OCI-LY7 (cell line): Measurements from ENCODE around the gene DTNA. TPM values are rescaled to one million over a fixed set of nuclear protein-coding genes. Genes with fewer than 3 reads are reported as not detected.
"Not testable (repeated sequence)": the region's sequence is repeated elsewhere in the genome, so short reads cannot be mapped to it uniquely, and the experiment has no call there.

Experiments
- BruUV-seq: library from RNA; stranded (reverse); fragments of 400-500 nt; replicated peaks from 2 replicates; lab custom pipeline; 2021; lab: Mats Ljungman, UMichigan
- CTCF ChIA-PET: fragments of 300-600 bp; sonication (Branson Sonifier 250); formaldehyde crosslinking; loops from one replicate; lab custom pipeline; 2022; ENCODE audit warnings: antibody characterized with exemption; ENCODE audit not compliant: unreplicated experiment; lab: Charles Lee
- POLR2A ChIA-PET: fragments of 300-600 bp; sonication (Branson Sonifier 250); formaldehyde crosslinking; loops from one replicate; lab custom pipeline; 2022; ENCODE audit warnings: antibody characterized with exemption; lab: Charles Lee
- DNase-seq: peaks from one replicate; pipeline ENCODE4 v3.0.0-alpha.2; 2015; ENCODE audit warnings: low spot score
- H2AFZ ChIP-seq: fragments of 200-600 bp; sonication (generic), shearing (Covaris generic); 2 replicates; pipeline ENCODE4 v1.6.1; 2014; ENCODE audit warnings: mild to moderate bottlenecking, antibody characterized with exemption, low read length, moderate library complexity
- H3K27ac ChIP-seq: fragments of 200-600 bp; sonication (generic); 2 replicates; pipeline ENCODE4 v1.5.1; 2014; ENCODE audit warnings: mixed run types, low read depth, mild to moderate bottlenecking, moderate library complexity, low read length, inconsistent platforms; ENCODE audit not compliant: poor library complexity, severe bottlenecking
- H3K36me3 ChIP-seq: fragments of 200-600 bp; sonication (generic); 2 replicates; pipeline ENCODE4 v1.6.1; 2014; ENCODE audit warnings: mild to moderate bottlenecking, antibody characterized with exemption, low read length, moderate library complexity, mixed read lengths; ENCODE audit not compliant: insufficient read depth
- H3K4me1 ChIP-seq: fragments of 200-600 bp; sonication (generic); 2 replicates; pipeline ENCODE4 v1.5.1; 2014; ENCODE audit warnings: mild to moderate bottlenecking, low read length; ENCODE audit not compliant: insufficient read depth, poor library complexity, severe bottlenecking
- H3K4me2 ChIP-seq: fragments of 200-600 bp; sonication (generic); 2 replicates; pipeline ENCODE4 v1.6.1; 2014; ENCODE audit warnings: mild to moderate bottlenecking, low read length
- H3K4me3 ChIP-seq: fragments of 200-600 bp; sonication (generic); 2 replicates; pipeline ENCODE4 v1.5.1; 2014; ENCODE audit warnings: mild to moderate bottlenecking, low read depth, low read length; ENCODE audit not compliant: poor library complexity, severe bottlenecking
- H3K79me2 ChIP-seq: fragments of 200-600 bp; sonication (generic); 2 replicates; pipeline ENCODE4 v1.6.1; 2016; ENCODE audit warnings: low read depth, mild to moderate bottlenecking, low read length, moderate library complexity, mixed read lengths; ENCODE audit not compliant: insufficient read depth
- H3K9me2 ChIP-seq: fragments of 200-600 bp; sonication (generic); 2 replicates; pipeline ENCODE4 v1.6.1; 2016; ENCODE audit warnings: mild to moderate bottlenecking, low read length, mixed read lengths; ENCODE audit not compliant: insufficient read depth
- H3K9me3 ChIP-seq: fragments of 200-600 bp; sonication (generic); 2 replicates; pipeline ENCODE4 v1.6.1; 2014; ENCODE audit warnings: mild to moderate bottlenecking, mixed run types, low read length, mixed read lengths
- H4K20me1 ChIP-seq: fragments of 200-600 bp; sonication (generic); 2 replicates; pipeline ENCODE4 v1.6.1; 2014; ENCODE audit warnings: mild to moderate bottlenecking, antibody characterized with exemption, low read length, moderate library complexity, mixed read lengths; ENCODE audit not compliant: insufficient read depth
- EZH2phosphoT487 ChIP-seq: fragments of 200-600 bp; sonication (generic); IDR thresholded peaks from 2 replicates; pipeline ENCODE4 v1.6.1; 2018; ENCODE audit warnings: low read depth, borderline replicate concordance, mild to moderate bottlenecking, mixed run types, antibody characterized with exemption, low read length, moderate library complexity, mixed read lengths
- intact Hi-C: fragments of 100-400 bp; cut with micrococcal nuclease; formaldehyde crosslinking; loops from one replicate; pipeline ENCODE4 v1.10.0; 2022; ENCODE audit not compliant: unreplicated experiment
- total RNA-seq, 2 experiments: library from RNA; depleted of rRNA in 1 of 2; stranded (reverse); fragments of >200 nt in 1 of 2; shearing (Covaris generic) in 1 of 2; gene quantifications; 2 replicates each; pipeline ENCODE4 v1.2.3, GENCODE V29; 2014 to 2022
- TF ChIP-seq, protein P1 (sequence below): fragments of 200-600 bp; sonication (generic); conservative IDR thresholded peaks from 2 replicates; pipeline ENCODE4 v1.5.1; 2014; ENCODE audit warnings: mild to moderate bottlenecking, antibody characterized with exemption, low read length, moderate library complexity, mixed read lengths

The DTNA gene
- total RNA-seq, 2 experiments from 2014 or later = 0.16 TPM; not detected in 1

DNA sequence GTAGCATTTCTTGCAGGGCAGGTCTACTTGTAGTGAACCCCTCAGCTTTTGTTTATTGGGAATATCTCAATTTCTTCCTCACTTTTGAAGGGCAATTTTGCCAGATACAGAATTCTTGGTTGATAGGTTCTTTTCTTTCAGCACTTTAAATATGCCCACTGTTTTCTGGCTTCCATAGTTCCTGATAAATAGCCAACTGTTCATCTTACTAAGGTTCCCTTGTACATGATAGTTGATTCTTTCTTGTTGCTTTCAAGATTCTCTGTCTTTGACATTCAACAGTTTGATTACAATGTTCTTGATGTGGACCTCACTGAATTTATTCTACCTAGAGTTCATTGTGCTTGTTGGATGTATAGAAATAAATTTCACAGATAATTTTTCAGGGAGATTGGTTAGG lies 183.1 kb downstream of the DTNA start:
- Histone ChIP-seq H3K4me1 (no peaks in the 10 kb centered on the region), H4K20me1 (no peaks in the 10 kb centered on the region), H3K27ac (no peak overlapping the region), H2AFZ (no peak overlapping the region), H3K79me2 (no peaks in the 10 kb centered on the region), H3K4me3 (no peak overlapping the region), H3K9me2 (no peaks in the 10 kb centered on the region), H3K4me2 (no peak overlapping the region), H3K36me3 (no peaks in the 10 kb centered on the region), H3K9me3 (no peaks in the 10 kb centered on the region)
- ChIA-PET CTCF (no interaction called here), POLR2A (interaction anchor here (0.6 kb wide), 1 partner anchor 370 kb away, joined by 3 read pairs; no protein-coding TSS in a partner anchor)
- intact Hi-C loops = no loop called here
- TF ChIP-seq, protein P1, sequence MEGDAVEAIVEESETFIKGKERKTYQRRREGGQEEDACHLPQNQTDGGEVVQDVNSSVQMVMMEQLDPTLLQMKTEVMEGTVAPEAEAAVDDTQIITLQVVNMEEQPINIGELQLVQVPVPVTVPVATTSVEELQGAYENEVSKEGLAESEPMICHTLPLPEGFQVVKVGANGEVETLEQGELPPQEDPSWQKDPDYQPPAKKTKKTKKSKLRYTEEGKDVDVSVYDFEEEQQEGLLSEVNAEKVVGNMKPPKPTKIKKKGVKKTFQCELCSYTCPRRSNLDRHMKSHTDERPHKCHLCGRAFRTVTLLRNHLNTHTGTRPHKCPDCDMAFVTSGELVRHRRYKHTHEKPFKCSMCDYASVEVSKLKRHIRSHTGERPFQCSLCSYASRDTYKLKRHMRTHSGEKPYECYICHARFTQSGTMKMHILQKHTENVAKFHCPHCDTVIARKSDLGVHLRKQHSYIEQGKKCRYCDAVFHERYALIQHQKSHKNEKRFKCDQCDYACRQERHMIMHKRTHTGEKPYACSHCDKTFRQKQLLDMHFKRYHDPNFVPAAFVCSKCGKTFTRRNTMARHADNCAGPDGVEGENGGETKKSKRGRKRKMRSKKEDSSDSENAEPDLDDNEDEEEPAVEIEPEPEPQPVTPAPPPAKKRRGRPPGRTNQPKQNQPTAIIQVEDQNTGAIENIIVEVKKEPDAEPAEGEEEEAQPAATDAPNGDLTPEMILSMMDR = no peak
- no peak for TF ChIP-seq EZH2phosphoT487
- no TSS peak for BruUV-seq
- DNase-seq = no peak

DNA sequence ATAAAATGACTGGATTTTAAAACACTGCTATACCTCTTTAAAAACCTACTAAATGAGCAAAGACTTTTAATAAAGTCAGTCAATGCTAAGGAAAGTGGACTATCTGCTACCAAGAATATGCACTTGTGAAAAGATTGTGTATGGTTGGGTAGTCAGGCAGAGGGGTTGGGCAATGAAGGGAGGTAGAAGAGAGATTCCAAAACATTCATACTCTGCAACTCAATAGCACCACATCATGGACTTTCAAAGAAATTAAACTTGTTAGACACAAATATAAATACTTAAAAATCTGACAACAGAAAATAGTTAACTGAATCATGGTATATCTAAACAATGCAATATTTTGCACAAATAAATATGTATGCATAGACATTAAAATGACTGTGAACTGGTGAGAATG lies 191.2 kb downstream of the DTNA start:
- Histone ChIP-seq H4K20me1 (no peaks in the 10 kb centered on the region), H3K79me2 (no peaks in the 10 kb centered on the region), H3K9me3 (no peaks in the 10 kb centered on the region), H3K4me1 (no peaks in the 10 kb centered on the region), H3K9me2 (no peaks in the 10 kb centered on the region), H3K27ac (no peak overlapping the region), H3K4me2 (no peak overlapping the region), H2AFZ (no peak overlapping the region), H3K36me3 (no peaks in the 10 kb centered on the region), H3K4me3 (no peak overlapping the region)
- intact Hi-C loops = no loop called here
- TF ChIP-seq EZH2phosphoT487 = no peak
- TF ChIP-seq, protein P1 = no peak
- no TSS peak for BruUV-seq
- ChIA-PET CTCF (no interaction called here), POLR2A (no interaction called here)
- DNase-seq = no peak

DNA sequence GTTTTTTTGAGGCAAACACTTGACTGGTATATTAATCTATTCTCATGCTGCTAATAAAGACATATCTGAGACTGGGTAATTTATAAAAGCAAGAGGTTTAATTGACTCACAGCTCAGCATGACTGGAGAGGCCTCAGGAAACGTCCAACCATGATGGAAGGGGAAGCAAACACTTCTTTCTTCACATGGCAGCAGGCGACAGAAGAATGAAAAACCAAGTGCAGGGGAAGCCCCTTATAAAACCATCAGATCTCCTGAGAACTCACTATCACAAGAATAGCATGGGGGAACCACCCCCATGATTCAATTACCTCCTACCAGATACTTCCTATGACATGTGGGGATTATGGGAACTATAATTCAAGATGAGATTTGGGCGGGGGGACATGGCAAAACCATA lies 194.9 kb downstream of the DTNA start:
- Histone ChIP-seq H3K4me3 (no peak overlapping the region), H3K27ac (no peak overlapping the region), H3K36me3 (no peaks in the 10 kb centered on the region), H2AFZ (no peak overlapping the region), H3K9me2 (no peaks in the 10 kb centered on the region), H3K4me2 (no peak overlapping the region), H3K4me1 (no peaks in the 10 kb centered on the region), H3K9me3 (no peaks in the 10 kb centered on the region), H3K79me2 (no peaks in the 10 kb centered on the region), H4K20me1 (no peaks in the 10 kb centered on the region)
- intact Hi-C loops = no loop called here
- ChIA-PET POLR2A (interaction anchor here (1.0 kb wide), 1 partner anchor 9 kb away, joined by 3 read pairs; no protein-coding TSS in a partner anchor), CTCF (no interaction called here)
- BruUV-seq = no TSS peak
- no peak for DNase-seq
- no peak for TF ChIP-seq EZH2phosphoT487
- TF ChIP-seq, protein P1 = no peak

DNA sequence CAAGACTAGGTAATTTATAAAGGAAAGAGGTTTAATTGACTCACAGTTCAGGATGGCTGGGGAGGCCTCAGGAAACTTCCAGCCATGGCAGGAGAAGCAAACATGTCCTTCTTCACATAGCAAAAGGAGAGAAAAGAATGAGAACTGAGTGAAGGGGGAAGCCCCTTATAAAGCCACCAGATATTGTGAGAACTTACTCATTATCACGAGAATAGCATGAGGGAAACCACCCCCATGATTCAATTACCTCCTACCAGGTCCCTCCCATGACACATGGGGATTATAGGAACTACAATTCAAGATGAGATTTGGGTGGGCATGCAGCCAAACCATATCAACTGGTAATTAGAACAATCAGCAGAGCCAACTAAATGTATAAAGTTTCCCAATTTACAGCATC lies 196.9 kb downstream of the DTNA start:
- H3K4me1 ChIP-seq, CTCF ChIA-PET: not testable (repeated sequence)

More for the DNA sequence above, 196.9 kb downstream of the DTNA start:
- H4K20me1 ChIP-seq, H3K4me3 ChIP-seq, intact Hi-C loops, H3K79me2 ChIP-seq, H3K36me3 ChIP-seq, H3K9me3 ChIP-seq, DNase-seq, H2AFZ ChIP-seq, H3K9me2 ChIP-seq, H3K27ac ChIP-seq, H3K4me2 ChIP-seq, BruUV-seq, POLR2A ChIA-PET: not testable (repeated sequence)
